GM12864 (cell line): ENCODE data around the gene INKA2.
A peak's percentile ranks its signal among the peaks of the same experiment; 100 is the strongest.

Experiments used
- DNase-seq: peaks from one replicate; pipeline ENCODE4 v3.0.0-alpha.2; 2011; ENCODE audit warnings: low read depth
- H3K4me3 ChIP-seq: 2 replicates; pipeline ENCODE4 v1.5.1; 2011; ENCODE audit warnings: mild to moderate bottlenecking, low read depth, low read length, control low read depth
- TF ChIP-seq, protein P1 (sequence below): IDR thresholded peaks from 2 replicates; pipeline ENCODE4 v1.5.1; 2011; ENCODE audit warnings: low read depth, mild to moderate bottlenecking, moderate library complexity, low read length, control low read depth, inconsistent platforms; ENCODE audit errors: missing control alignments

INKA2 gene

DNA sequence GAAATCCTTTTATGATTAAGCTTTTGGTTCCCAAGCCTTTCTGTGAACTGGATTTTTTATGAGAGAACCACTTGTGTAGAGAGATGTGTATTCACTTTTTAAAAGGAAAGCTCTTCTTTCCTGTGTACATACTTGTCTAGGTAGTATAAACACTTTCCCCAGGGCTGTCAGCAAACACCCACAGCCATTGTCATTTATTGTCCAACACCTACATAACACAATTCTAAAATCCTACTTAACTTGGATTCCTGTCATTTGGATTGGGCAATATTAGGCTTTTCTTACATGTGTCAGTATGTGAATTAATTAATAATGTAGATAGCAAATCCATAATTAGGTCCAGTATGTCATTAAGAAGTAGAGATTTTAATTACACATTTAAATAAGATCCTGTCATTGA lies 28.8 kb upstream of the INKA2 start:
- no peak overlapping the region for H3K4me3 ChIP-seq
- TF ChIP-seq, protein P1, sequence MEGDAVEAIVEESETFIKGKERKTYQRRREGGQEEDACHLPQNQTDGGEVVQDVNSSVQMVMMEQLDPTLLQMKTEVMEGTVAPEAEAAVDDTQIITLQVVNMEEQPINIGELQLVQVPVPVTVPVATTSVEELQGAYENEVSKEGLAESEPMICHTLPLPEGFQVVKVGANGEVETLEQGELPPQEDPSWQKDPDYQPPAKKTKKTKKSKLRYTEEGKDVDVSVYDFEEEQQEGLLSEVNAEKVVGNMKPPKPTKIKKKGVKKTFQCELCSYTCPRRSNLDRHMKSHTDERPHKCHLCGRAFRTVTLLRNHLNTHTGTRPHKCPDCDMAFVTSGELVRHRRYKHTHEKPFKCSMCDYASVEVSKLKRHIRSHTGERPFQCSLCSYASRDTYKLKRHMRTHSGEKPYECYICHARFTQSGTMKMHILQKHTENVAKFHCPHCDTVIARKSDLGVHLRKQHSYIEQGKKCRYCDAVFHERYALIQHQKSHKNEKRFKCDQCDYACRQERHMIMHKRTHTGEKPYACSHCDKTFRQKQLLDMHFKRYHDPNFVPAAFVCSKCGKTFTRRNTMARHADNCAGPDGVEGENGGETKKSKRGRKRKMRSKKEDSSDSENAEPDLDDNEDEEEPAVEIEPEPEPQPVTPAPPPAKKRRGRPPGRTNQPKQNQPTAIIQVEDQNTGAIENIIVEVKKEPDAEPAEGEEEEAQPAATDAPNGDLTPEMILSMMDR, result no peak
- DNase-seq, result no peak

DNA sequence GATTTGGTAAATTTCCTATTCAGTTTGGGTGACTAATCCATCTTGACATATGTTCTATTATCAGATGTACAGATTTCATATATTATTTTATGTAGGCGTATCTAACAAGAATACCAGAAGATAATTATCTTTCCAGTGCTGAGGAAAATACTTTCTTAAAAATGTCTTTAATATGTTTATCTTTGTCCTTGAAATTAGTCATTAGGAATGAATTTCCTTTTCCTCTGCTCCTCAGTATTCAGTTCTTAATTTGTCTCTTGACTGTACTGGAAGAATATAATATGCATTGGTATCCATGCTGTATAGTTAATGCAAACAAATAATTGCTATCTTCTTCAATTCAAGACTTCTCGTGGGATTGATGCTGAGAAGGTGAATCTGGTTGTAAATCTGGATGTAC lies 23.1 kb upstream of the INKA2 start:
- H3K4me3 ChIP-seq, result no peak overlapping the region
- TF ChIP-seq, protein P1, result no peak
- DNase-seq, result no peak

DNA sequence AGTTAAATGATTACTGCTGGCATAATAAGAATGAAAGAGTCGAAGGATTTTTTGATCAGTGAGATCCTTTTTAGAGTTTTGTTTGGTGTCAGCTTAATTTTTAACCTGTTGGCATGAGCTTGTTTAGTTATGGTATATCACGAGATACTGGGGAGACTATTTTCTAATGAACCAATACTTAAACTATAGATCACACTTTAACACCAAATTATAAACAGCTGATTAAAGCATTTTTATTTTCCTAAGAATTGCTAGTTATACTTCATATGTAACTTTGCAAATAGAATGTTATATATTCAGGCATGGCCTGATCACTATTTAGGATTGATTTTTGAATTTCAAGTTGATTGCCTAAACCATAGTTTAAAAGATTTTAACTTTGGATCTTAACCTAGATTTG lies 22.5 kb upstream of the INKA2 start:
- DNase-seq, result no peak
- TF ChIP-seq, protein P1, result no peak
- H3K4me3 ChIP-seq, result no peak overlapping the region

DNA sequence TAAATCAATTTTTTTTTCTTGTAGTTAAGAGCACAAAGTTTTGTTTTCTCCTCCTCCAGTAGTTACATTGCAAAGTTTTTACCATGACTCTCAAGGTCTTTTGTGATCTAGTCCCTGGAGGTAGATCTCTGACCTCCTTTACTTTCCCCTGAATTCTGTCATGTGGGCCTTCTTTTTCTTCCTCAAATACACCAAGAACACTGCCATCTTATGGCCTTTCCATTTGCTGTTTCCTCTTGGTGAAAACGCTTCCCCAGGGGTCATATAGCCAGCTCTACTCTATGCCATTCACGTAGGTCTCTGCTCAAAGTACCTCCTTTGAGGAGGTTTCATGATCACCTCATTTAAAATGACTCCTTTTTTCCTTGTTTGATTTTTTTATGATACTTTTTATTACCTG lies 19.2 kb upstream of the INKA2 start:
- no peak overlapping the region for H3K4me3 ChIP-seq
- no peak for DNase-seq
- TF ChIP-seq, protein P1, result no peak

DNA sequence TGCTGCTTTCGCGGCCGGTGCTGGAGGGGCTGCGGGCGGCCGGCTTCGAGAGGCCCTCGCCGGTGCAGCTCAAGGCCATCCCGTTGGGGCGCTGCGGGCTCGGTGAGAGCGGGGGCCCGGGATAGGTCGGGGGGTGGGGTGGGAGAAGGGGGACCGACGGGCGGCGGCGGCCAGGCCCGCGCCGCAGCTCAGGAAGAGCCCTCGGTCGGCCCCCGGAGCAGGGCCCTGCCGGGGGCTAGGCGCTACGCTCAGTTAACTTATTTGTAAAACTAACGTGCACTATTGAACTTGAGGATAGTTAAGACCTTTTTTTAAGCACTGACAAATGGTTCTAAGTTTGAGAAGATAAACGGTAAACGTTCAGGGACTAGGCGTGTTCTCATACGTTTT lies 16.9 kb upstream of the INKA2 start:
- no peak for DNase-seq
- TF ChIP-seq, protein P1, result no peak
- peak overlapping the region; percentile 82 for H3K4me3 ChIP-seq

DNA sequence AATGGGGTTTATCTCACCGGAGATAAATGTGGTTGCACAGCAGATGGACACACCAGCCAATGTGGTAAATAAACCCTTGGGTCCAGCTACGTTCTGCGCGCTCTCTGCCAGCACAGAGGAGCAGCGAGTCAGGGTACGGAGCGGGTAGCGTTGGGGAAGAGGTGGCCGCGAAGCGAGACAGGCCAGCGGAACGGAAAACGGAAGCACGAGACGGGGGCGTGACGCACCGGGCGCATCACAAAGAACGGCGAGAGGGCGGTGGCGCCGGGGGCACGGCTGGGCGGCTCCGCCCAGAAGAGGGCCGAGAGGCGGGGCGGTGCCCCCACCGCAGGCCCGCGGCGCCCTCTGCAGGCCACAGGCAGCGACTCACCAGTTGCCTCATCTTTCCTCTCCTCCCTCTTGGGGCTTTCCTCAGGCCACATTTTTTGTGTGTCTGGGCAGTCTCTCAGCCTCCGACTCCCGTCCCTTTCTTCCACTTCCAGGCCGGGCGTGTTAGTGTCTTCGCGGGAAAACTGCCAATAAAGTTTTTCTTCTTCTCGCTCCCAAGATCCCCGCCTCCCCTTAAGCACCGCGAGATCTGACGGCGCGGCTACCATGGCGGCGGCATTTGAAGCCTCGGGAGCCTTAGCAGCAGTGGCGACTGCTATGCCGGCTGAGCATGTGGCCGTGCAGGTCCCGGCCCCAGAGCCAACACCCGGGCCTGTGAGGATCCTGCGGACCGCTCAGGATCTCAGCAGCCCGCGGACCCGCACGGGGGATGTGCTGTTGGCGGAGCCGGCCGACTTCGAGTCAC lies 16.3 kb upstream of the INKA2 start, which contains the start of gene DDX20:
DDX20 (plus strand) TSS at position 571 of the 793 bp plus-strand sequence; CDS start at position 595, 24 bp downstream.
- TF ChIP-seq, protein P1, result peak; percentile 91
- peak; percentile 87 for DNase-seq
- H3K4me3 ChIP-seq, result peak within 1 kb of the TSS; percentile 82

DNA sequence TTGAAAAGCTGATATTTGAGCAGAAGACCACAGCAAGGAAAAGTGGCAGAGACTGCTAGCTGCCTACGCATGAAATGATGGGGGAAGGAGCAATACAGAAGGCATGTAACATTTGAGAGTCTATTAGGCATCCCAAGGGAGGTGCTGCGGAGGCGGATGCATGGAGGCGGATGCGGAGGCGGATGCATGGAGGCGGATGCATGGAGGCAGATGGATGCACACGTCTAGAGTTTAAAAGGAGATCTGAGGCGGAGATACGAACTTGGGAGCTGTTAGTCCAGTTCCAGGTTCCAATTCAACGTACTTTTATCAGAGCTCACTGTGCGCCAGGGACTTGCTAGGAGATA lies 15.8 kb upstream of the INKA2 start:
- DNase-seq, result no peak
- TF ChIP-seq, protein P1, result no peak
- peak overlapping the region; percentile 82 for H3K4me3 ChIP-seq
